Stimulated activated CD8-positive, alpha-beta memory T cell treated with anti-CD3 and anti-CD28 coated beads, Interleukin-4, amount 100 ng/mL, for 48 hours (primary cell): Measurements from ENCODE around the gene PREX1.
"Not testable (repeated sequence)": the region's sequence is repeated elsewhere in the genome, so short reads cannot be mapped to it uniquely, and the experiment has no call there.

Experiments used
- DNase-seq: peaks from one replicate; pipeline ENCODE4 v3.0.0-alpha.2; 2020

PREX1 gene

GRCh38 chr20:48845721-48846306, 18.0 kb upstream of the PREX1 start:
- DNase-seq = no peak

GRCh38 chr20:48844996-48845395, 17.2 kb upstream of the PREX1 start:
- no peak for DNase-seq

GRCh38 chr20:48843896-48844295, 16.1 kb upstream of the PREX1 start:
- DNase-seq = not testable (repeated sequence)

GRCh38 chr20:48843057-48843806, 15.4 kb upstream of the PREX1 start:
- DNase-seq = no peak

GRCh38 chr20:48841875-48842529, 14.2 kb upstream of the PREX1 start:
- DNase-seq = no peak

GRCh38 chr20:48841196-48841874, 13.5 kb upstream of the PREX1 start:
- no peak for DNase-seq

GRCh38 chr20:48839154-48839917, 11.5 kb upstream of the PREX1 start:
- no peak for DNase-seq

GRCh38 chr20:48837014-48837413, 9.2 kb upstream of the PREX1 start:
- no peak for DNase-seq

GRCh38 chr20:48835390-48835789, 7.6 kb upstream of the PREX1 start:
- no peak for DNase-seq

GRCh38 chr20:48834278-48834677, 6.5 kb upstream of the PREX1 start:
- DNase-seq = no peak

- DNase-seq = no peak
These were observed 4.6 kb upstream of the PREX1 start for GRCh38 chr20:48832405-48832730.

GRCh38 chr20:48831718-48832404, 4.1 kb upstream of the PREX1 start:
- no peak for DNase-seq

- no peak for DNase-seq
These were observed 3.1 kb upstream of the PREX1 start for GRCh38 chr20:48830826-48831318.

GRCh38 chr20:48829940-48830339, 2.1 kb upstream of the PREX1 start:
- DNase-seq = no peak

GRCh38 chr20:48828734-48829460, 1.1 kb upstream of the PREX1 start:
- DNase-seq = no peak

GRCh38 chr20:48826883-48827771, 672 bp downstream of the PREX1 start:
- peak; percentile 59 for DNase-seq

- DNase-seq = not testable (repeated sequence)
These were observed 1.3 kb downstream of the PREX1 start for GRCh38 chr20:48826480-48826879.

GRCh38 chr20:48826069-48826468, 1.7 kb downstream of the PREX1 start:
- DNase-seq = no peak

- DNase-seq = no peak
These were observed 2.3 kb downstream of the PREX1 start for GRCh38 chr20:48825566-48825920.

GRCh38 chr20:48824830-48825565, 2.8 kb downstream of the PREX1 start:
- no peak for DNase-seq
